IPS-18c (cell line): ENCODE measurements around the gene BID.

ENCODE experiments used
- H3K4me3 ChIP-seq: 2 replicates; pipeline ENCODE4 v1.7.0; 2013; ENCODE audit warnings: low read depth, mild to moderate bottlenecking, low read length, moderate library complexity; ENCODE audit not compliant: insufficient read depth
- H3K9me3 ChIP-seq: one replicate; pipeline ENCODE4 v1.6.1; 2013; ENCODE audit warnings: mild to moderate bottlenecking, low read length, moderate library complexity; ENCODE audit not compliant: control insufficient read depth, insufficient read depth

The BID gene

GRCh38 chr22:17787716-17788330 is 13.6 kb upstream of the BID start:
- Histone ChIP-seq H3K9me3 (peaks cover 3% of the 10 kb centered on the region), H3K4me3 (no peak overlapping the region)

GRCh38 chr22:17787241-17787640 is 13.0 kb upstream of the BID start:
- Histone ChIP-seq H3K4me3 (no peak overlapping the region), H3K9me3 (peaks cover 3% of the 10 kb centered on the region)

GRCh38 chr22:17786435-17787161 is 12.3 kb upstream of the BID start:
- H3K9me3 ChIP-seq, result peaks cover 3% of the 10 kb centered on the region
- H3K4me3 ChIP-seq, result no peak overlapping the region

- H3K4me3 ChIP-seq, result no peak overlapping the region
Measured at GRCh38 chr22:17785185-17786184, 11.2 kb upstream of the BID start.

GRCh38 chr22:17784776-17785175 is 10.5 kb upstream of the BID start:
- H3K4me3 ChIP-seq, result no peak overlapping the region
- peaks cover 3% of the 10 kb centered on the region for H3K9me3 ChIP-seq

More at GRCh38 chr22:17785185-17786184, 11.2 kb upstream of the BID start:
- H3K9me3 ChIP-seq, result peaks cover 3% of the 10 kb centered on the region

GRCh38 chr22:17783773-17784480 is 9.7 kb upstream of the BID start:
- H3K9me3 ChIP-seq, result no peaks in the 10 kb centered on the region

GRCh38 chr22:17783312-17783711 is 9.0 kb upstream of the BID start:
- Histone ChIP-seq H3K4me3 (no peak overlapping the region), H3K9me3 (no peaks in the 10 kb centered on the region)

More at GRCh38 chr22:17783773-17784480, 9.7 kb upstream of the BID start:
- no peak overlapping the region for H3K4me3 ChIP-seq

GRCh38 chr22:17782621-17783020 is 8.4 kb upstream of the BID start:
- Histone ChIP-seq H3K4me3 (no peak overlapping the region), H3K9me3 (no peaks in the 10 kb centered on the region)

- H3K4me3 ChIP-seq, result no peak overlapping the region
Measured at GRCh38 chr22:17782158-17782557, 7.9 kb upstream of the BID start.

GRCh38 chr22:17781319-17782031 is 7.2 kb upstream of the BID start:
- Histone ChIP-seq H3K9me3 (no peaks in the 10 kb centered on the region), H3K4me3 (no peak overlapping the region)

More at GRCh38 chr22:17782158-17782557, 7.9 kb upstream of the BID start:
- H3K9me3 ChIP-seq, result no peaks in the 10 kb centered on the region

GRCh38 chr22:17780741-17781318 is 6.6 kb upstream of the BID start:
- Histone ChIP-seq H3K4me3 (no peak overlapping the region), H3K9me3 (no peaks in the 10 kb centered on the region)

GRCh38 chr22:17780116-17780740 is 6.0 kb upstream of the BID start:
- Histone ChIP-seq H3K9me3 (no peaks in the 10 kb centered on the region), H3K4me3 (no peak overlapping the region)

- H3K9me3 ChIP-seq, result no peaks in the 10 kb centered on the region
- no peak overlapping the region for H3K4me3 ChIP-seq
Measured at GRCh38 chr22:17779286-17780115, 5.2 kb upstream of the BID start.

- Histone ChIP-seq H3K9me3 (no peaks in the 10 kb centered on the region), H3K4me3 (no peak overlapping the region)
Measured at GRCh38 chr22:17778412-17778976, 4.2 kb upstream of the BID start.

GRCh38 chr22:17777717-17778044 is 3.4 kb upstream of the BID start:
- Histone ChIP-seq H3K4me3 (no peak overlapping the region), H3K9me3 (no peaks in the 10 kb centered on the region)
